HG03571 (cell line): ENCODE measurements around the gene DNAJC4.

Experiments used
- ATAC-seq: cut with Tn5 transposase; IDR thresholded peaks from one replicate; pipeline ENCODE4 v1.9.1; 2021; ENCODE audit not compliant: unreplicated experiment

Gene DNAJC4, protein sequence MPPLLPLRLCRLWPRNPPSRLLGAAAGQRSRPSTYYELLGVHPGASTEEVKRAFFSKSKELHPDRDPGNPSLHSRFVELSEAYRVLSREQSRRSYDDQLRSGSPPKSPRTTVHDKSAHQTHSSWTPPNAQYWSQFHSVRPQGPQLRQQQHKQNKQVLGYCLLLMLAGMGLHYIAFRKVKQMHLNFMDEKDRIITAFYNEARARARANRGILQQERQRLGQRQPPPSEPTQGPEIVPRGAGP

DNA sequence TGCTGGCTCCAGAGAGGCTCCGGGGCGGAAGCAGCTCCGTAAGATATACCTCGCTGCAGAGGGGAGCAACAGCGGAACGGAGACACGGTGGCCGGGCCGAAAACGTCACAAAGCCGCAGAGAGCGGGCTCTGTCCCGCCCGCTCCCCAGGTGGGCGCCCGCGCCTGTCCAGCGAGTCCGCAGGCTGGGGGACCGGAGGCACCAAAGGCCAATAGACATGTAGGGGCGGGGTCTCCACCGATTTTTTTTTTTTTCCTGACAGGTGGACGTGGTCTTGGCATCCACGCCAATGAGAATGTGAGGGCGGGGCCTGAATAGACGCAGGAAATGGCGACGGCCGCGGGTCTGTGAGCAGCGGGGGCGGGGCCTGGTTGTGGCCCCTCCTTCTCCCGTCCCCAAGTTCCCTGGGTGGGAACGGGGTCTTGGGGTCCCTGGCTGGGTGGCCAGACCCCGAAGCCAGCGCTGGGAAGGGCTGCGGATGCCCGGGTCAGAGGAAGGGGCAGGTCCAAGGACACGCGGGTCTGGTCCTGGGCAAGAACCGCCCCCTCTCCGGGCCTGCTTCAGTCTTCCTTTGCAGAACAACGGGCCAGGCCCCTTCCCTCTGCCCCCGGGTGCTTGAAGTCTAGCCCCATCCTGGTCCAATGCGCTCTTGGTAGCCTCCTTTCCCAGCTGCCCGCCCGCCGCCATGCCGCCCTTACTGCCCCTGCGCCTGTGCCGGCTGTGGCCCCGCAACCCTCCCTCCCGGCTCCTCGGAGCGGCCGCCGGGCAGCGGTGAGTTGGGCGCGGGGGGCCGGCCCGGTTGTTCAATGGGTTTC, at the start of gene DNAJC4:
Gene DNAJC4, plus strand, starts transcription at position 378 of the 814 bp plus-strand sequence. Its CDS starts 307 bp downstream, at position 685.
- peak; percentile 43 for ATAC-seq

- ATAC-seq = no peak
These were observed 49.5 kb upstream of the DNAJC4 start for GRCh38 chr11:64180891-64181290.

DNA sequence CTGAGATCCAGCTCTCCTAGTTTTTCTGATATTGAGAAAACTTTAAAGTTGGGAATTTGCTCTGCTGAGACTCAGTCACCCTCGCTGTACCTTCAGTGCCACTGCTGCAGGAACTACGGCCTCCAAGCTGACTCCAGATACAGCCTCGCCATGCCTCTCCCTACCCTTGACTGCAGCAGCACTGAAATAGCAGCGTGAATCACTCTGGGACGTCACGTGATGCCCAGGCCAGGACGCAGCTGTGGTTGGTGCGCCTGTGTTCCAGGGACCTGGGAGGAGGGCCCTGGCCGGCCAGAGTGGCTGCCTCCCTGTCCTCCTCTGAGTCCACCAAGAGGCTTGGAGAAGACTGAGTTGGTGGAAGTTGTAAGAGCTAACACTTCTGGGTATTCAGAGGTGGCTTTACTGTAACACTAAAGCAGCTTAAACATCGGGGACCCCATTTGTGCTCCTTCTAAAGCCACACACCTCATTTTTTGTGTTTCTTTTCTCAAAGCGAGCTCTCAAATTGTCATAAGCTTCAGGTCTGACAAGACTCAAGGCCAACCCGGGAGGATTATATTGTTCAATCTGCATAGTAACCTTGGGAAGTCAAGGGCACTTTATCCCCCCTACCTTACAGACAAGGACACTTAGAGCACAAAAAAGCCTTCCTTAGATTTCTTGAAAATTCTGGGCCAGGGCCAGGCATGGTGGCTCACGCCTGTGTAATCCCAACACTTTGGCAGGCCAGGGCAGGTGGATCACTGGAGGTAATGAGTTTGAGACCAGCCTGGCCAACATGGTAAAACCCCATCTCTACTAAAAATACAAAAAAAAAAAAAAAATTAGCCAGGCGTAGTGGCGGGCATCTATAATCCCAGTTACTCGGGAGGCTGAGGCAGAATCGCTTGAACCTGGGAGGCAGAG, 48.6 kb upstream of the DNAJC4 start:
- ATAC-seq = no peak

GRCh38 chr11:64183890-64184289, 46.5 kb upstream of the DNAJC4 start:
- no peak for ATAC-seq

GRCh38 chr11:64185175-64185692, 45.1 kb upstream of the DNAJC4 start:
- ATAC-seq = peak; percentile 19

- ATAC-seq = peak; percentile 77
These were observed 44.5 kb upstream of the DNAJC4 start, which contains the start of gene STIP1 for GRCh38 chr11:64185693-64186491. STIP1 (plus strand) TSS chr11:64186171; CDS start chr11:64186262, 91 bp downstream.

DNA sequence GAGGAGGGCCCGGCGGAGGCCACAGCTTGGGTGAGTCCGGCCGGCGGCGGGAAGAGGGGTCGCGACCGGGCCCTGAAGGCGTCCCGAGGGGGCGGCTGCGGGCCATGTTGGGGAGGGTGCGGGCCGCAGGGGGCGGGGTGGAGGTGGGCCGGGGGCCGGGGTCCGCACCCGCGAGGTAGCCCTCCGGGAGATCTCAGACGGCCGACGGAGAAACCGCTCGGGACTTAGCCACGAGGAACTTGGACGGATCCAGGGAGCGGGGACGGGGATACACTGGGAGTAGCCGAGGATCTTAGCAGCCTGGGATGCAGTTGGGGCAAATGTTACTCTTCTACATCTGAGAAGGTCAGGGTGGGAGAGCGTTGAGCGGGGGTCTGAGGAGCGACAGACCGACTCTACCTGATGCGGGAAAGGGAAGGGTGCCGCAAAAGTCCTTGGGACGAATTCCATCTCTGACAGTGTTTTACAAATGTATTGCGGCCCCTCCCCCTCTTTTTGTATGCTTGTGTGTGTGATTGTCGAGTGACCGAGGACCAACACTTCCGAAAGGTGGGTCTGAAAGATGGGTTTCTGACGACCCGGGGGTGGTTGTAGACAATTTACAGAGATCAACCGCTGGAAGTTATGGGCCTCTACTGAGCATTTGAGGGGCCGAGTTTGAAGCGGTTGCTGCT, 43.7 kb upstream of the DNAJC4 start:
- ATAC-seq = no peak

DNA sequence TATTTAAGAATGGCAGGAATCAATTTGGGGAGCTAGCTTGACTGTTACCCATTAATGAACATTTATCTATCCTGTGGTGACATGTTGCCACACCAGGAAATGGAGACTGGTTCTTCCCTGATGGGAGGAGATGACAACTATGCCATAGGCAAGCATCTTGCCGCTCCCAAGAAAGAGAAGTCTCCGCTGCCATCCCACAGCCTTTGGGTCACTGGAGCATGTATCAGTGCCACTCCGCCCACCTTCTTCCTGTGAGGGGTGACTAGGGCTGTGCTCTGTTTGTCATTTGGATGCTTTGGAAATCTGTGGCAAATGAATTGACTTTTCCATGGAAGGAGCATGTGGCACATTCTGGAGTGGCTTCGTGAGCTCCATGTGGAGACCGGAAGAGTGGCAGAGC, 37.9 kb upstream of the DNAJC4 start:
- no peak for ATAC-seq

GRCh38 chr11:64196626-64197025, 33.7 kb upstream of the DNAJC4 start:
- ATAC-seq = no peak

DNA sequence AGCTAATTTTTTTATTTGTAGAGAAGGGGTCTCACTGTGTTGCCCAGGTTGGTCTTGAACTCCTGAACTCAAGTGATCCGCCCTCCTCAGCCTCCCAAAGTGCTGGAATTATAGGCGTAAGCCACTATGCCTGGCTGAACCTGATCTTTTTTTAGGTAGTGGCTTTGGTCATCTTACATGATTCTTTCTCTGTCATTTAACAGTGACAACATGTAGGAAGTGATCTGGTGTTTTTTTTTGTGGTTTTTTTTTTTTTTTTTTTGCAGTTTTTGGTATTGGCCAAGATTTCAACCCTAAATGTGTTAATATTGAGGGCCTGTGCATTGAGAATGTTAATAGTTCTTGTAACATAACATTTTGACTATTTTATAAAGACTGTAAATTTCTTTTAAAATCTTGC, 31.8 kb upstream of the DNAJC4 start:
- no peak for ATAC-seq

DNA sequence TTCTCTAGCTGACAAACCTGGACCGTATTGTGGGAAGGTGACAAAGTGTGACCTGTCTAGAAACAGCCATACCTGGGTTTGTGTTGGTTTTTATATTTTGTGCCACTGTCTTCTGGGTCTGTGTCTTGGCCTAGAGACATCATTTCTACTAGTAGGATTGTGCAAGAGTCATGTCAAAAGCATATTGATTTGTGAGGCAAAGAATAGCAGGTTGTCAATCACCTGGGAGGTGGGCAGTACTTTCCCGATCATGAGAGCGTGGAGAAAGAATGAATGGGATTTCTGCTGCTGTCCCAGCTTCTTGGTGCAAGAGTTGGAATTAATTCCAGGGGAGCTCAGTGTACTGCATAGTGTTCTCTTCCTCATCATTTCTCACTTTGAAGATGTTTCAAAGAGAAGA, 28.8 kb upstream of the DNAJC4 start:
- no peak for ATAC-seq

DNA sequence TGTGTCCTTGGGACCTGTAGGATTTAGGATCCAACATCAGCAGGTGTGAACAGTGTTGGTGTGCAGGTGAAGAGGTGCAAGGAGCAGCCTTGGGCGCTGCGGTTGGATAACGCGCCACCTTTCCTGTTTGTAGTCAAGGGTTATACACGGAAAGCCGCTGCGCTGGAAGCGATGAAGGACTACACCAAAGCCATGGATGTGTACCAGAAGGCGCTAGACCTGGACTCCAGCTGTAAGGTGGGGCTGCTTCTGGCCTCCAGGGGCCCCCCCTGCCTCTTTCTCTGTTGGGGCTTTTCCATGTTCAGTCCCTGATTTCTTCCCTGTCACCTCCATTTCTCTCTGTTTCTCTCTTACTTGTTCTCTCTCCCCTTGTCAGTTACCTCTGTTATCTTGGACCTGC, 27.4 kb upstream of the DNAJC4 start:
- no peak for ATAC-seq

- ATAC-seq = no peak
These were observed 26.8 kb upstream of the DNAJC4 start for GRCh38 chr11:64203421-64204079.

DNA sequence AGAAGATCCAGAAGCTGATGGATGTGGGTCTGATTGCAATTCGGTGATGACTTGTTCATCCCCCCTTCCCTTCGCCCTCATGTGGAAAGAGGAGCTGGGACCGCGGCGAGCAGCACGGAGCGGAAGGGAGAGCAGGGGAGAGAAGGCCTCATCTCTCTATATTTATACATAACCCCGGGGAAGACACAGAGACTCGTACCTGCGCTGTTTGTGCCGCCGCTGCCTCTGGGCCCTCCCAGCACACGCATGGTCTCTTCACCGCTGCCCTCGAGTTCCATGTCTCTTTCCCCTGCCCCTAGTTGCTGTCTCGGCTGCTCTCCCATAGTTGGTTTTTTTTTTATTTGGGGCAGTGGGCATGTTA, 26.3 kb upstream of the DNAJC4 start:
- ATAC-seq = no peak

DNA sequence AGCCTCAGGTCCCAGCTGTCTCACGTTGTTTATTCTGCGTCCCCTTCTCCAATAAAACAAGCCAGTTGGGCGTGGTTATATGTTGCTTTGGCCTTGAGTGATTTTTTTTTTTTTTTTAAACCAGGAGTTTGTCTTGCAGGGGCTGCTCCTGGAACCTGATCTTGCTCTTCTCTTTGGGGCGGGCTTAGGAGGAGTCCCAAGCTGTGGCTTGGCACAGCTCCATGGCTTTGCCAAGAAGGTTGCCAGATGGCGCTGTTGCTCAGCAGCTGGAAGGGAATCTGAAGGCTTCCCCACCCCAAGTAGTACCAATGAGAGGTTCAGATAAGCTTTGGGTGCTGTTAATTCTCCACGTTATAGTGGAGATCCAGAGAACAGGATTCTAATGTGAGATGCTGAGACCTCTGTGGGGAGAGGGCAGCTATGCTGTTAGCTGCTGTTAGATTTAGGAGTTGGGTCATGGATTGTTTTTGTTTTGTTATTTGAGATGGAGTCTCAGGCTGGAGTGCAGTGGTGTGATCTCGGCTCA, 25.8 kb upstream of the DNAJC4 start:
- no peak for ATAC-seq

- ATAC-seq = no peak
These were observed 23.7 kb upstream of the DNAJC4 start, which contains the start of gene FERMT3 for GRCh38 chr11:64206457-64207255. FERMT3 (plus strand) TSS chr11:64206721; CDS start chr11:64207365, 644 bp downstream.

GRCh38 chr11:64207256-64208085, 22.9 kb upstream of the DNAJC4 start:
- peak; percentile 40 for ATAC-seq
